GM23248 (cell line): ENCODE measurements around the gene CGNL1.

Experiments
- EZH2 ChIP-seq: fragments of 200-600 bp; sonication (generic); IDR thresholded peaks from 2 replicates; pipeline ENCODE4 v1.6.1; 2018; ENCODE audit warnings: antibody characterized with exemption, mild to moderate bottlenecking; ENCODE audit not compliant: insufficient read depth, poor library complexity, severe bottlenecking
- EZH2phosphoT487 ChIP-seq: fragments of 200-600 bp; sonication (generic); IDR thresholded peaks from 2 replicates; pipeline ENCODE4 v1.6.1; 2018; ENCODE audit warnings: antibody characterized with exemption, moderate library complexity, mild to moderate bottlenecking, low read depth; ENCODE audit not compliant: insufficient read depth

- TF ChIP-seq EZH2phosphoT487 (no peak), EZH2 (no peak)
Measured at GRCh38 chr15:57393061-57393460, 16.8 kb downstream of the CGNL1 start.
